GM12801 (cell line): Measurements from ENCODE around the gene USP48.

Experiments used
- CTCF ChIP-seq: IDR thresholded peaks from one replicate; pipeline ENCODE4 v1.5.1; 2011; ENCODE audit warnings: control low read depth; ENCODE audit not compliant: insufficient read length; ENCODE audit errors: extremely low read depth

USP48 gene

DNA sequence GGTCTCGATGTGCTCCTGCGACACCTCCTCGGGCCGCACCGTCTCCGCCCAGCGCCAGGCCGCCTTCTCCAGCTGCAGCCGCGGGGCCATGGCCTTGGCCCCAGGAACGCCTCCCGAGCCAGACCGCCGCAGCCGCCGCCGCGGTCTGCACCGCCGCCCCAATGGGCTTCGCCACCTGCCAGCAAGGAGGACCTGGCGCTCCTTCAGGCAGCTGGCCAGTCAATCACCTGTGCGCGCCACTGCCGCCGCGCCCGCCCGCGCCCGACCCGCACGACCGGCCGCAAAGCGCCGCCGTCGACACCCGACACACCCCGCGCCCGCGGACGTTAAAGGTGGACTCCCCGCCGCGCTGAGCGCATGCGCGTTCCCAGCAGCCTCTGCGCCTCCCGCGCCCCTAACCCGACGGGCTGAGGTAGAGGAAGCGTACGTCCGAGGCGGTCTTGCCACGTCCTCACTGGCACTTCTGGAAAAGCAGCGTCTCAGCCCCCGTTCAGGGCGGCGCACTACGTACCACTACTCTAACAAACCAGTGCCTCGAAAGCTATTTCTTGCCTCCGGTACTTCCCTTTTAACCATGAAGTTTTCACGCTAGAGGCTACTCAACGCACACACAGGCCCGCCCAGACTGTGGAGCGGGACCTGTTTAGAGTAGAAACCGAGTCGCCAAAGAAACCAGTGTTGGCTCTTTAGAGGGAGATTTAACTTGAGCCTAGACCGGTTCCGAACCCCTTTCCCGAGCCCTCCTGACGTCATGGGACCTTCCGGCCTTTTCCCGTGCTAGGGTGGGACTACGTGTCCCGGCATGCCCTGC, at the start of gene USP48:
TSS of gene USP48 (minus strand) at position 282 of the 811 bp plus-strand sequence. CDS start at position 90, 192 bp downstream.
- TF ChIP-seq CTCF: no peak

GRCh38 chr1:21831454-21831970, 48.6 kb upstream of the USP48 start:
- no peak for TF ChIP-seq CTCF

GRCh38 chr1:21830792-21831453, 48.0 kb upstream of the USP48 start:
- no peak for TF ChIP-seq CTCF

- no peak for TF ChIP-seq CTCF
Measured at GRCh38 chr1:21829294-21829693, 46.3 kb upstream of the USP48 start.

DNA sequence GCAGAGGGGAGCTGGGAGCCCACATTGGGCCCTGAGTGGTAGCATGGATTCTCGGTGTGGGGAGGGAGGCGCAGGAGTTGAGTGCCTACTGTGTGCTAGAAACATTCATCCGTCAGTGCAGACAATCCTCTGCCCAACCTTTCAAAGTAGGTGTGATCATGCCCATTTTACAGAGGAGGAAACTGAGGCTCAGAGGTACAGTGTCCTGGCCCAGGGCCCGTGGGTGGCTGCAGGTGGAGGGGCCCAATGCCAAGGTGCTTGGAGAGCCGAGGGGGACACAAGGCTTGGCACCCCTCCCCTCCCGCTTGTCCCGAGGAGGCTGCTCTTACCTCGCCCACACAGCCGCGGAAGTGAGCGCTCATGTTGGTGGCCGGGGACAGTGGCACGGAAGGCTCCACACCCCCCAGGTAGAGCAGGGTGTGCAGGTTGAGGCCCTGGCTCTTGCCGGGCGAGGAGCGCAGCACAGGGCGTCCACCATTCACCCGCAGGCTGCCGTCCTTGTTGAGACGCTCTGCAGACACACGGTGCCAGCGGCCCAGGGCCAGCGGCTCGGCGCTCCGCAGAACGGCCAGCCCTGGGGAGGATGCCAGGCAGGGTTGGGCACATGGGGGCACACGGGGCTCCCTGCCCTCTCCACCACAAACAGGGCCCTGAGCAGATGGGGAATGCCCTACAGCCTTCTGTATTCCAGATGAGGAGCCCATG, 45.7 kb upstream of the USP48 start:
- no peak for TF ChIP-seq CTCF

DNA sequence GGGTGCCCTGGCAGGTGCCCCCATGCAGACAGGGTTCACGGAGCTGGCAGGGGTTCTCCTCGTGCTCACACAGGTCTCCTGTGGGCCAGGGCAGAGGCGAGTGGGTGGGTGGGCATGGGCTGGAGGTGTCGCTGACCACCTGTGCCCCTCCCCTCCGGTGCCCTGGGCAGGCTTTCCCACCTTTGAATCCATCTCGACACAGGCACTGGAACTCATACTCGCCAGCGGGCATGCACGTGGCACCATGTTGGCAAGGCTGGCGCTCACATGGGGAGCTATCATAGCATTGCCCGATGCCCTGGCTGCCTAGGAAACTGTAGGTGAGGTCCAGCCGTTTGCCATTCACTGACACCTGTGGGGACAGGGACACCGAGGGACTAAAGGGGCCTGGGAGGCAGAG, 45.1 kb upstream of the USP48 start:
- no peak for TF ChIP-seq CTCF

GRCh38 chr1:21827141-21827679, 44.3 kb upstream of the USP48 start:
- TF ChIP-seq CTCF: no peak
